Gastroesophageal sphincter (tissue), 4 donors: ENCODE measurements around the gene CYFIP2. TPM values are rescaled to one million over a fixed set of nuclear protein-coding genes. Genes with fewer than 3 reads are reported as not detected.

ENCODE experiments used
- ATAC-seq: fragments of 150-250 bp; one replicate; pipeline ENCODE4 v1.9.1; 2016; ENCODE audit warnings: mild to moderate bottlenecking, moderate library complexity
- H3K27ac ChIP-seq, 4 donors: fragments of 200-600 bp; sonication (generic) in 3 of 4; 1 replicate in 3 of 4; 2 replicates in 1 of 4; pipeline ENCODE4 v1.5.1; 2016 to 2019
- H3K27me3 ChIP-seq: fragments of 200-600 bp; sonication (generic); one replicate; pipeline ENCODE4 v1.5.1; 2019
- H3K36me3 ChIP-seq, 2 donors: fragments of 200-600 bp; sonication (generic); one replicate each; pipeline ENCODE4 v1.5.1; 2019; ENCODE audit warnings: control low read depth in 1 of 2
- H3K4me1 ChIP-seq, 3 donors: fragments of 200-600 bp; sonication (generic); 1 replicate in 2 of 3; 2 replicates in 1 of 3; pipeline ENCODE4 v1.5.1; 2016 to 2019; ENCODE audit warnings: control low read depth in 2 of 3
- H3K4me3 ChIP-seq, 2 donors: fragments of 200-600 bp; sonication (generic); one replicate each; pipeline ENCODE4 v1.5.1; 2019; ENCODE audit warnings: mild to moderate bottlenecking in 1 of 2, moderate library complexity in 1 of 2
- H3K9me3 ChIP-seq, 3 donors: fragments of 200-600 bp; sonication (generic); one replicate each; pipeline ENCODE4 v1.5.1; 2017 to 2019; ENCODE audit warnings: control low read depth in 2 of 3
- EP300 ChIP-seq: sonication (generic); formaldehyde crosslinking; IDR thresholded peaks from one replicate; pipeline ENCODE4 v1.6.1; 2017; ENCODE audit warnings: antibody characterized with exemption, mild to moderate bottlenecking
- POLR2A ChIP-seq, 2 donors: fragments of 450-650 bp; IDR thresholded peaks; one replicate each; pipeline ENCODE4 v1.6.1; 2017; ENCODE audit warnings: antibody characterized with exemption in 2 of 2, mild to moderate bottlenecking in 2 of 2, moderate library complexity in 1 of 2
- POLR2AphosphoS5 ChIP-seq: sonication (generic); formaldehyde crosslinking; IDR thresholded peaks from one replicate; pipeline ENCODE4 v1.6.1; 2017; ENCODE audit warnings: antibody characterized with exemption
- WGBS, 2 donors: methylation state at CpG; one replicate each; pipeline ENCODE4 v1.1.5; 2018; ENCODE audit warnings: low coverage in 1 of 2; 5-methylcytosine and 5-hydroxymethylcytosine counted together
- total RNA-seq, 4 donors: library from RNA; depleted of rRNA; stranded (reverse); fragments of >200 nt; gene quantifications; one replicate each; pipeline ENCODE4 v1.1.0, GENCODE V29; 2016
- TF ChIP-seq, protein P1 (sequence below), 4 experiments: fragments of 200-600 bp in 2 of 4; fragments of 450-650 bp in 2 of 4; sonication (generic) in 1 of 4; IDR thresholded peaks; one replicate each; pipeline ENCODE4 v1.5.1; 2017 to 2019; ENCODE audit warnings: antibody characterized with exemption in 4 of 4, mild to moderate bottlenecking in 2 of 4, moderate library complexity in 2 of 4

The CYFIP2 gene
- total RNA-seq, 4 donors from 2014 or later, result 13.7 to 50.6 (median 23.1) TPM

GRCh38 chr5:157431544-157432200 lies 165.7 kb downstream of the CYFIP2 start:
- H3K36me3 ChIP-seq, result no peaks in the 10 kb centered on the region
- H3K4me3 ChIP-seq, result no peak overlapping the region
- H3K27ac ChIP-seq, result no peak overlapping the region
- TF ChIP-seq POLR2A (IDR thresholded peaks at IDR 0.05), result no peak
- TF ChIP-seq, protein P1, sequence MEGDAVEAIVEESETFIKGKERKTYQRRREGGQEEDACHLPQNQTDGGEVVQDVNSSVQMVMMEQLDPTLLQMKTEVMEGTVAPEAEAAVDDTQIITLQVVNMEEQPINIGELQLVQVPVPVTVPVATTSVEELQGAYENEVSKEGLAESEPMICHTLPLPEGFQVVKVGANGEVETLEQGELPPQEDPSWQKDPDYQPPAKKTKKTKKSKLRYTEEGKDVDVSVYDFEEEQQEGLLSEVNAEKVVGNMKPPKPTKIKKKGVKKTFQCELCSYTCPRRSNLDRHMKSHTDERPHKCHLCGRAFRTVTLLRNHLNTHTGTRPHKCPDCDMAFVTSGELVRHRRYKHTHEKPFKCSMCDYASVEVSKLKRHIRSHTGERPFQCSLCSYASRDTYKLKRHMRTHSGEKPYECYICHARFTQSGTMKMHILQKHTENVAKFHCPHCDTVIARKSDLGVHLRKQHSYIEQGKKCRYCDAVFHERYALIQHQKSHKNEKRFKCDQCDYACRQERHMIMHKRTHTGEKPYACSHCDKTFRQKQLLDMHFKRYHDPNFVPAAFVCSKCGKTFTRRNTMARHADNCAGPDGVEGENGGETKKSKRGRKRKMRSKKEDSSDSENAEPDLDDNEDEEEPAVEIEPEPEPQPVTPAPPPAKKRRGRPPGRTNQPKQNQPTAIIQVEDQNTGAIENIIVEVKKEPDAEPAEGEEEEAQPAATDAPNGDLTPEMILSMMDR (IDR thresholded peaks at IDR 0.05), result peak; percentile 37 to 70 (median 60)
- no peaks in the 10 kb centered on the region for H3K4me1 ChIP-seq
- peak; percentile 74 for ATAC-seq
- H3K9me3 ChIP-seq, result no peaks in the 10 kb centered on the region
- no peaks in the 10 kb centered on the region for H3K27me3 ChIP-seq
- WGBS, 2 donors, result 29% methylated on average over 3 to 4 of the region's 4 CpGs

DNA sequence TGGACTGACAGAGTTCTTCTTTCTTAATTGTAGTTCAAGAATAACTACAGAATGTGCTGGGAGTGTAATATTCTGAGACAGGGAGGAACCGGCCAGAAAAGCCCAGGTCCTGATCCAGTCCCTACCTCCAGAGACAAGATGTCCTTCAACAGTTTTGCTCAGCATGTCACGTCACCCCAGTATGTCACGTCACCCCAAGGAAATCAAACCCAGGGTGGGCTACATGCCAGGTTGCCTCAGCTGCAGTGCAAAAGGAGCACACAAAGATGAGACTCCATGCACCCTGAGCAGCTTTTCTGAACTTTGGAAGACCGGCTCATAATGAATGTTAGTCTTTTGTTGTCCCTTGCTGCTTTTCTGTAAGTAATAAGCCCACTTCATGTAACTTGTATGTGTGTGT lies 168.2 kb downstream of the CYFIP2 start:
- 83 to 93% methylated on average over 1 to 4 of the region's 4 CpGs for WGBS, 2 donors
- Histone ChIP-seq H3K4me3 (no peak overlapping the region), H3K9me3 (no peaks in the 10 kb centered on the region), H3K27ac (no peak overlapping the region), H3K27me3 (no peaks in the 10 kb centered on the region), H3K36me3 (no peaks in the 10 kb centered on the region), H3K4me1 (no peaks in the 10 kb centered on the region)
- no peak for ATAC-seq
- TF ChIP-seq, protein P1 (IDR thresholded peaks at IDR 0.05), result no peak
- no peak for TF ChIP-seq POLR2AphosphoS5
- no peak for TF ChIP-seq EP300
- no peak for TF ChIP-seq POLR2A (IDR thresholded peaks at IDR 0.05)

DNA sequence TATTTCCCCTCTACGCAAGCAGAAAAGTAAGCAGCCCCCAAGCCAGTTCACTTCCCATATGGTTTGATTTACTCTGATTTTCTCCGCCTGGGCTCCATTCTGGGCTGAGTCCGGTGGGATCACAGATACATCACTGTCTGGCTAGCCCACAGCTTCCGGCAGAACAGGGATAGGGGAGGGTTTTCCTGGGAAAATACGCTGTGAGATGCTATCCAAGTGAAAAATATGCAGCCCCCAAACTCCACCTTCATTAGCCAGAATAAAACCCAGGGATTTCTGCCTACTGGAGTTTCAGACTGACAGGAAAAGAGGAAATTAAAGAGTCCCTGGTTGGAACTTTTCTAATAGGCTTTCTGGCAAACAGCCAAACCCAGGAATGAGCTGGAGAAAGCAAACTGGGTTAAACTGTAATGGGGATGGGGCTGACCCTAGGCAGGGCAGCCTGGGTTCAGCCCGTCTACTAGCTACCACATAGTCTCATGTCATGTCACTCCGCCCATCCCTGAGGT lies 177.2 kb downstream of the CYFIP2 start:
- H3K36me3 ChIP-seq, result no peaks in the 10 kb centered on the region
- H3K27ac ChIP-seq, result no peak overlapping the region
- H3K4me3 ChIP-seq, result no peak overlapping the region
- TF ChIP-seq, protein P1 (IDR thresholded peaks at IDR 0.05), result no peak
- TF ChIP-seq POLR2AphosphoS5 (no peak), POLR2A (IDR thresholded peaks at IDR 0.05) (no peak), EP300 (no peak)
- no peaks in the 10 kb centered on the region for H3K27me3 ChIP-seq
- no peaks in the 10 kb centered on the region for H3K9me3 ChIP-seq
- no peak for ATAC-seq
- no peaks in the 10 kb centered on the region for H3K4me1 ChIP-seq
- 39 to 59% methylated on average over 5 to 7 of the region's 7 CpGs for WGBS, 2 donors

DNA sequence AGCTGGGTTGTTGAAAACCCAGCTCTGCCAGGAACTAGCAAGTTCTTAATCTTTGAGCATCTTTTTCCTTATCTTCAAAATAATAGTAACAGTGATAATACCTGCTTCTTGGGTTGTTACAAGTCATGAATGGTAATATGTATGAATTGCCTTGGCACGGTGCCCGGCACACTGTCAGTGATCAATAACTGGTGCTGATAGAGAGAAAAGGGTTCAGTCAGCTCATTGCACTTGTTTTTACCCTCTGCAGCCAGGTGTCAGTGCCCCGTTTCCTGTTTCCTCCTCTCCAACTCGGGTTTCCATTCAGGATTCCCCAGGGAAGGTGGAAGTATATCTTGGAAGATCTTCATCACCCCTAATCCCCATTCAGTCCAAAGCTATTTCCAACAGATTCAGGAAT lies 178.3 kb downstream of the CYFIP2 start:
- Histone ChIP-seq H3K36me3 (no peaks in the 10 kb centered on the region), H3K4me1 (peaks cover 0 to 9% (median 5%) of the 10 kb centered on the region in 3 donors), H3K27me3 (no peaks in the 10 kb centered on the region), H3K4me3 (no peak overlapping the region), H3K27ac (no peak overlapping the region), H3K9me3 (no peaks in the 10 kb centered on the region)
- ATAC-seq, result no peak
- TF ChIP-seq EP300, result no peak
- TF ChIP-seq, protein P1 (IDR thresholded peaks at IDR 0.05), result no peak
- no peak for TF ChIP-seq POLR2A (IDR thresholded peaks at IDR 0.05)
- no peak for TF ChIP-seq POLR2AphosphoS5
- 68% methylated on average over 4 of the region's 4 CpGs; no CpG with 5 or more reads in 1 of the 2 donors for WGBS, 2 donors

Other genes starting within 250 kb of the CYFIP2 start
- 1 to 10 TPM in 1 of 4 donors, not detected in 3; 1.1 TPM for gene HAVCR1, start 207.0 kb upstream of the CYFIP2 start, total RNA-seq
- gene HAVCR2, start 157.1 kb upstream of the CYFIP2 start, total RNA-seq, result 10 to 100 TPM in 2 of 4 donors, 1 to 10 TPM in 2; 4.7 to 15.2 (median 10.1) TPM
- gene MED7, start 123.3 kb upstream of the CYFIP2 start, total RNA-seq, result 10 to 100 TPM in 3 of 4 donors, 1 to 10 TPM in 1; 8.9 to 17.9 (median 11.7) TPM
- gene GARIN3, start 99.9 kb upstream of the CYFIP2 start, total RNA-seq, result not detected
- gene ITK, start 85.3 kb upstream of the CYFIP2 start, total RNA-seq, result 1 to 10 TPM in 3 of 4 donors, under 1 TPM in 1; 0.52 to 3.1 (median 1.8) TPM
- gene NIPAL4, start 194.1 kb downstream of the CYFIP2 start, total RNA-seq, result 1 to 10 TPM; 1.2 to 4.8 (median 2.7) TPM